ENCODE results near the gene GNG2. TPM values are rescaled to one million over a fixed set of nuclear protein-coding genes. Genes with fewer than 3 reads are reported as not detected.

GNG2 gene
- total RNA-seq, 1 experiment from 2014 or later: 18.9 TPM

- Histone ChIP-seq H3K4me1 (ENCODE audit: insufficient read depth, low read length, poor library complexity, severe bottlenecking) (no peaks in the 10 kb centered on the region), H3K4me3 (ENCODE audit: low read depth, low read length, poor library complexity, severe bottlenecking) (no peak overlapping the region), H3K9me3 (ENCODE audit: low read depth, low read length, poor library complexity, severe bottlenecking) (no peaks in the 10 kb centered on the region), H3K27ac (ENCODE audit: low read depth, low read length, poor library complexity, severe bottlenecking) (no peak overlapping the region), H3K36me3 (ENCODE audit: insufficient read depth, low read length, poor library complexity, severe bottlenecking) (peaks cover 100% of the 10 kb centered on the region), H3K27me3 (replicated peaks; ENCODE audit: insufficient read depth, low read depth, low read length, poor library complexity) (no peaks in the 10 kb centered on the region)
- DNase-seq (ENCODE audit: low spot score): no peak
- CTCF ChIA-PET: no interaction called here
- TF ChIP-seq EZH2 (IDR thresholded peaks at IDR 0.05; ENCODE audit: borderline replicate concordance, low read depth, low read length, poor library complexity, severe bottlenecking) (no peak), CTCF (conservative IDR thresholded peaks at IDR 0.05; ENCODE audit: low read depth, low read length) (no peak)
- POLR2A ChIA-PET (ENCODE audit: low non-redundant PET): interaction anchor here (0.7 kb wide), 1 partner anchor 1184 kb away, joined by 3 read pairs; no protein-coding TSS in a partner anchor
- BruUV-seq (replicated peaks): no TSS peak
- intact Hi-C loops (cut with micrococcal nuclease; ENCODE audit: unreplicated experiment): loop anchor here (10.0 kb wide), 1 partner anchor 468 kb away; no protein-coding TSS in a partner anchor
Measured at GRCh38 chr14:52007211-52007610, 146.8 kb downstream of the GNG2 start.

GRCh38 chr14:52007637-52008036, 147.2 kb downstream of the GNG2 start:
- POLR2A ChIA-PET (ENCODE audit: low non-redundant PET): interaction anchor here (0.7 kb wide), 1 partner anchor 1184 kb away, joined by 3 read pairs; no protein-coding TSS in a partner anchor
- TF ChIP-seq CTCF (conservative IDR thresholded peaks at IDR 0.05; ENCODE audit: low read depth, low read length) (no peak), EZH2 (IDR thresholded peaks at IDR 0.05; ENCODE audit: borderline replicate concordance, low read depth, low read length, poor library complexity, severe bottlenecking) (no peak)
- DNase-seq (ENCODE audit: low spot score): no peak
- BruUV-seq (replicated peaks): no TSS peak
- H3K9me3 ChIP-seq (ENCODE audit: low read depth, low read length, poor library complexity, severe bottlenecking): no peaks in the 10 kb centered on the region
- CTCF ChIA-PET: no interaction called here
- peaks cover 1% of the 10 kb centered on the region for H3K4me1 ChIP-seq (ENCODE audit: insufficient read depth, low read length, poor library complexity, severe bottlenecking)
- H3K27me3 ChIP-seq (replicated peaks; ENCODE audit: insufficient read depth, low read depth, low read length, poor library complexity): no peaks in the 10 kb centered on the region
- H3K27ac ChIP-seq (ENCODE audit: low read depth, low read length, poor library complexity, severe bottlenecking): no peak overlapping the region
- H3K4me3 ChIP-seq (ENCODE audit: low read depth, low read length, poor library complexity, severe bottlenecking): no peak overlapping the region
- intact Hi-C loops (cut with micrococcal nuclease; ENCODE audit: unreplicated experiment): loop anchor here (10.0 kb wide), 1 partner anchor 467 kb away; no protein-coding TSS in a partner anchor
- H3K36me3 ChIP-seq (ENCODE audit: insufficient read depth, low read length, poor library complexity, severe bottlenecking): peaks cover 95% of the 10 kb centered on the region

GRCh38 chr14:52008136-52008535, 147.7 kb downstream of the GNG2 start:
- peaks cover 90% of the 10 kb centered on the region for H3K36me3 ChIP-seq (ENCODE audit: insufficient read depth, low read length, poor library complexity, severe bottlenecking)
- H3K4me1 ChIP-seq (ENCODE audit: insufficient read depth, low read length, poor library complexity, severe bottlenecking): peaks cover 5% of the 10 kb centered on the region
- H3K9me3 ChIP-seq (ENCODE audit: low read depth, low read length, poor library complexity, severe bottlenecking): no peaks in the 10 kb centered on the region
- DNase-seq (ENCODE audit: low spot score): no peak
- TF ChIP-seq EZH2 (IDR thresholded peaks at IDR 0.05; ENCODE audit: borderline replicate concordance, low read depth, low read length, poor library complexity, severe bottlenecking) (no peak), CTCF (conservative IDR thresholded peaks at IDR 0.05; ENCODE audit: low read depth, low read length) (no peak)
- no peaks in the 10 kb centered on the region for H3K27me3 ChIP-seq (replicated peaks; ENCODE audit: insufficient read depth, low read depth, low read length, poor library complexity)
- H3K4me3 ChIP-seq (ENCODE audit: low read depth, low read length, poor library complexity, severe bottlenecking): no peak overlapping the region
- CTCF ChIA-PET: no interaction called here
- intact Hi-C loops (cut with micrococcal nuclease; ENCODE audit: unreplicated experiment): loop anchor here (10.0 kb wide), 1 partner anchor 467 kb away; no protein-coding TSS in a partner anchor
- POLR2A ChIA-PET (ENCODE audit: low non-redundant PET): interaction anchor here (0.7 kb wide), 1 partner anchor 1185 kb away, joined by 3 read pairs; no protein-coding TSS in a partner anchor
- no peak overlapping the region for H3K27ac ChIP-seq (ENCODE audit: low read depth, low read length, poor library complexity, severe bottlenecking)
- no TSS peak for BruUV-seq (replicated peaks)
